ENCODE results near the gene RPN2. TPM values are rescaled to one million over a fixed set of nuclear protein-coding genes. Genes with fewer than 3 reads are reported as not detected.

Gene RPN2
- polyA plus RNA-seq, 1 experiment, result 834 TPM

DNA sequence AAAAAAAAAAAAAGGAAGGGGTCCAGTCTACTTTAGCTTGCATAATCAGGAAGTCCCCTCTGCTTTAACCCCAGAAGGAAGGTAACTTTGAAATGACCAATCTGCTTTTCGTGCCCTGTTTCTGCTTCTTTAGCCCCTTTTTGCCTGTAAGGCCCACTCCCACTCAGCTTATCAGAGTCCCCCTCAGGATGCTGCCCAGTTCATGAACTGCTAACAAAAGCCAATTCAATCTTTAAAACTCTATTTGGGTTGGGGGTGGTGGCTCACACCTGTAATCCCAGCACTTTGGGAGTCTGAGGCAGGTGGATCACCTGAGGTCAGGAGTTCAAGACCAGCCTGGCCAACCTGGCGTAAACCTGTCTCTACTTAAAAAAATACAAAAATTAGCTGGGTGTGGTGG, 70.2 kb downstream of the RPN2 start:
- Histone ChIP-seq H3K36me3 (ENCODE audit: control insufficient read depth, insufficient read depth, low read length) (no peaks in the 10 kb centered on the region), H3K4me3 (ENCODE audit: low read depth, low read length) (no peak overlapping the region), H3K27me3 (ENCODE audit: control insufficient read depth, insufficient read depth, low read length) (no peaks in the 10 kb centered on the region)
- CTCF ChIA-PET, result interaction anchor here (0.7 to 1.5 kb wide), 3 partner anchors 33 to 70 kb away, joined by 3 to 4 read pairs (median 3); partner anchors contain the start of genes MROH8 and RPN2
- DNase-seq (ENCODE audit: low read depth), result no peak
- POLR2A ChIA-PET, result no interaction called here
- TF ChIP-seq, protein P1, sequence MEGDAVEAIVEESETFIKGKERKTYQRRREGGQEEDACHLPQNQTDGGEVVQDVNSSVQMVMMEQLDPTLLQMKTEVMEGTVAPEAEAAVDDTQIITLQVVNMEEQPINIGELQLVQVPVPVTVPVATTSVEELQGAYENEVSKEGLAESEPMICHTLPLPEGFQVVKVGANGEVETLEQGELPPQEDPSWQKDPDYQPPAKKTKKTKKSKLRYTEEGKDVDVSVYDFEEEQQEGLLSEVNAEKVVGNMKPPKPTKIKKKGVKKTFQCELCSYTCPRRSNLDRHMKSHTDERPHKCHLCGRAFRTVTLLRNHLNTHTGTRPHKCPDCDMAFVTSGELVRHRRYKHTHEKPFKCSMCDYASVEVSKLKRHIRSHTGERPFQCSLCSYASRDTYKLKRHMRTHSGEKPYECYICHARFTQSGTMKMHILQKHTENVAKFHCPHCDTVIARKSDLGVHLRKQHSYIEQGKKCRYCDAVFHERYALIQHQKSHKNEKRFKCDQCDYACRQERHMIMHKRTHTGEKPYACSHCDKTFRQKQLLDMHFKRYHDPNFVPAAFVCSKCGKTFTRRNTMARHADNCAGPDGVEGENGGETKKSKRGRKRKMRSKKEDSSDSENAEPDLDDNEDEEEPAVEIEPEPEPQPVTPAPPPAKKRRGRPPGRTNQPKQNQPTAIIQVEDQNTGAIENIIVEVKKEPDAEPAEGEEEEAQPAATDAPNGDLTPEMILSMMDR (IDR thresholded peaks at IDR 0.05; ENCODE audit: insufficient read depth, low read depth, low read length), result no peak

- H3K27me3 ChIP-seq (ENCODE audit: control insufficient read depth, insufficient read depth, low read length), result peaks cover 2% of the 10 kb centered on the region; the same call in 1 of the 2 replicates
- POLR2A ChIA-PET, result no interaction called here
- TF ChIP-seq, protein P1 (IDR thresholded peaks at IDR 0.05; ENCODE audit: insufficient read depth, low read depth, low read length), result no peak
- no peak overlapping the region for H3K4me3 ChIP-seq (ENCODE audit: low read depth, low read length)
- CTCF ChIA-PET, result interaction anchor here (0.8 kb wide), 1 partner anchor 27 kb away, joined by 3 read pairs; no protein-coding TSS in a partner anchor
- H3K36me3 ChIP-seq (ENCODE audit: control insufficient read depth, insufficient read depth, low read length), result no peaks in the 10 kb centered on the region
- DNase-seq (ENCODE audit: low read depth), result no peak
Measured at GRCh38 chr20:37251825-37252477, 72.8 kb downstream of the RPN2 start.

GRCh38 chr20:37253087-37253486, 74.0 kb downstream of the RPN2 start:
- Histone ChIP-seq H3K4me3 (ENCODE audit: low read depth, low read length) (no peak overlapping the region), H3K36me3 (ENCODE audit: control insufficient read depth, insufficient read depth, low read length) (no peaks in the 10 kb centered on the region), H3K27me3 (ENCODE audit: control insufficient read depth, insufficient read depth, low read length) (peaks cover 6% of the 10 kb centered on the region; the same call in 1 of the 2 replicates)
- CTCF ChIA-PET, result interaction anchor here (0.8 kb wide), 1 partner anchor 14 kb away, joined by 3 read pairs; no protein-coding TSS in a partner anchor
- POLR2A ChIA-PET, result no interaction called here
- TF ChIP-seq, protein P1 (IDR thresholded peaks at IDR 0.05; ENCODE audit: insufficient read depth, low read depth, low read length), result no peak
- no peak for DNase-seq (ENCODE audit: low read depth)

DNA sequence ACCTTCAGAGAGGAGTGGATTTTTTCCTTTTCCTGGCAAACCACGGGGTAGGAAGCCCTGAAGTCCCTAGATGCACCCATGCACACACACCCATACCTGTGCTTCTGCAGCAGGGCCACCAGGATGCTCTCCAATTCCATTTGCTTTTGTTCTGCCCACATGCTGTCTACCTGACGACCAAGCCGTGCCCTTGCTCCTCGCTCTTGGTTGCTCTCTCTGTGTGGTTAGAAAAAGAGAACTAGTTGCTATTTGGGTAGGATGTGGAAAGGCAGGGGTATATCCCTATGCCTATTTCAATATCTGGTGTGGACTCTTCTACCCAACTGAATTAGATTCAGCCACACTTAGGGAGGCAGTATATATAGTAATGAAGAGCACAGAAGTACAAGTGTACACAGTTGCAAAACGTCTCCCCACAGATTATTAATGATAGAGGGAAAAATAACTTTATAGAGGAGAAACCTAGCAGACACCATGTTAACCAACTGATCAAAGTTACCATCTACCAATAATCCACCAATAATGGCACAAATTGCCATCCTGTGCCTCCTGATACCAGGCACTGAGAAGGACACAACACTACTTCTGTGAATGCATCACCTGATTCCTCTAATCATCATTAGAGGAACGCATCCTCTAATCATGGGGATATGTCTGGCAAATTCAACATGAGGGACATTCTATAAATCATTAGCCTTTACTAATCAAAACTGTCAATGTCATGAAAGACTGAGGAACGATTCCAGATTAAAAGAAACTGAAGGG, 75.2 kb downstream of the RPN2 start:
- H3K27me3 ChIP-seq (ENCODE audit: control insufficient read depth, insufficient read depth, low read length), result peaks cover 7% of the 10 kb centered on the region; the same call in 1 of the 2 replicates
- POLR2A ChIA-PET, result no interaction called here
- CTCF ChIA-PET, result interaction anchor here (1.8 kb wide), 1 partner anchor 10 kb away, joined by 5 read pairs; no protein-coding TSS in a partner anchor
- H3K36me3 ChIP-seq (ENCODE audit: control insufficient read depth, insufficient read depth, low read length), result no peaks in the 10 kb centered on the region
- TF ChIP-seq, protein P1 (IDR thresholded peaks at IDR 0.05; ENCODE audit: insufficient read depth, low read depth, low read length), result no peak
- no peak overlapping the region for H3K4me3 ChIP-seq (ENCODE audit: low read depth, low read length)
- no peak for DNase-seq (ENCODE audit: low read depth)

DNA sequence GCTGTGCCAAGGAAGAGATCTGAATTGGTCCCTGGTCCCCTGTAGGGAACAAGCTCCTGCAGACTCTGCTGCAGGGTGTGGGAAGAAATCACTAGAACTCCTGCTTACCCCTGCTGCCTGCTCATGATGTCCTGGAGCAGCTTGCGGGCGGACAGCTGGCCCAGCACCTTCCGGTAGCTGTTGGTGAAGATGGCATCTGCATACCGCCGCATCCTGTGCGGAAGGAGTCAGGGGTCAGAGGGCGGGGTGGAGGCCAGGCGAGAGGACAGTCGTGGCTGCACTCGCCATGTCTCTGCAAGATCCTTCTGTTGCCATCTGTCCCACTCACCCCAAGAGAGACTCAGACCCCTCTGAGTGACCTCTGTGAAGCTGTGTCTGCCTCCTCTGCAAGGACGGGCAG, 77.2 kb downstream of the RPN2 start:
- POLR2A ChIA-PET, result no interaction called here
- TF ChIP-seq, protein P1 (IDR thresholded peaks at IDR 0.05; ENCODE audit: insufficient read depth, low read depth, low read length), result no peak
- Histone ChIP-seq H3K36me3 (ENCODE audit: control insufficient read depth, insufficient read depth, low read length) (no peaks in the 10 kb centered on the region), H3K27me3 (ENCODE audit: control insufficient read depth, insufficient read depth, low read length) (peaks cover 18% of the 10 kb centered on the region), H3K4me3 (ENCODE audit: low read depth, low read length) (no peak overlapping the region)
- no peak for DNase-seq (ENCODE audit: low read depth)
- CTCF ChIA-PET, result interaction anchor here (0.8 to 1.8 kb wide), 3 partner anchors 12 to 61 kb away, joined by 4 to 5 read pairs (median 4); no protein-coding TSS in a partner anchor
